ENCODE results near the gene METTL18. TPM values are rescaled to one million over a fixed set of nuclear protein-coding genes. Genes with fewer than 3 reads are reported as not detected.

The METTL18 gene
- total RNA-seq, 1 donor from 2014 or later, result 24.2 TPM

- no peak overlapping the region for H3K4me3 ChIP-seq
- DNase-seq (ENCODE audit: low spot score), result no peak
- no peaks in the 10 kb centered on the region for H3K27me3 ChIP-seq
- no peaks in the 10 kb centered on the region for H3K9me3 ChIP-seq (ENCODE audit: low read depth)
- no peaks in the 10 kb centered on the region for H3F3A ChIP-seq (ENCODE audit: low read depth)
- TF ChIP-seq EZH2phosphoT487 (IDR thresholded peaks at IDR 0.05), result no peak
- H4K20me1 ChIP-seq (ENCODE audit: low read depth), result no peaks in the 10 kb centered on the region
- Mint-ChIP-seq H3K4me1 (peaks cover 22% of the 10 kb centered on the region), H3K4me3 (no peak overlapping the region), H3K9me3 (no peaks in the 10 kb centered on the region), H3K36me3 (peaks cover 2% of the 10 kb centered on the region), H3K27me3 (ENCODE audit: insufficient read depth, low read depth) (no peaks in the 10 kb centered on the region), H3K27ac (no peak overlapping the region)
- peaks cover 14% of the 10 kb centered on the region for H3K4me1 ChIP-seq
- no peaks in the 10 kb centered on the region for H3K36me3 ChIP-seq
- no peak overlapping the region for H2AFZ ChIP-seq (replicated peaks)
- H3K79me2 ChIP-seq (ENCODE audit: low read depth), result peaks cover 71% of the 10 kb centered on the region
- no peak overlapping the region for H3K27ac ChIP-seq
- no peak overlapping the region for H3K4me2 ChIP-seq
- H3K9ac ChIP-seq, result no peak overlapping the region
Observed at GRCh38 chr1:169797281-169797680, 2.6 kb upstream of the METTL18 start.

- H3K27ac Mint-ChIP-seq, result no peak overlapping the region
- Histone ChIP-seq H3K36me3 (no peaks in the 10 kb centered on the region), H3K27ac (no peak overlapping the region), H3K4me1 (peaks cover 14% of the 10 kb centered on the region), H3K79me2 (ENCODE audit: low read depth) (peaks cover 71% of the 10 kb centered on the region), H3K9me3 (ENCODE audit: low read depth) (no peaks in the 10 kb centered on the region), H2AFZ (replicated peaks) (no peak overlapping the region), H3K9ac (no peak overlapping the region), H3F3A (ENCODE audit: low read depth) (no peaks in the 10 kb centered on the region), H3K27me3 (no peaks in the 10 kb centered on the region), H3K4me2 (peak overlapping the region; percentile 94), H4K20me1 (ENCODE audit: low read depth) (no peaks in the 10 kb centered on the region), H3K4me3 (peak overlapping the region; percentile 93)
- H3K36me3 Mint-ChIP-seq, result peaks cover 7% of the 10 kb centered on the region
- H3K4me3 Mint-ChIP-seq, result peak overlapping the region; percentile 100
- H3K9me3 Mint-ChIP-seq, result no peaks in the 10 kb centered on the region
- H3K4me1 Mint-ChIP-seq, result peaks cover 22% of the 10 kb centered on the region
- no peak for DNase-seq (ENCODE audit: low spot score)
- no peaks in the 10 kb centered on the region for H3K27me3 Mint-ChIP-seq (ENCODE audit: insufficient read depth, low read depth)
- TF ChIP-seq EZH2phosphoT487 (IDR thresholded peaks at IDR 0.05), result no peak
- no peak for TF ChIP-seq EZH2 (IDR thresholded peaks at IDR 0.05)
- no peak for TF ChIP-seq CTCF (IDR thresholded peaks at IDR 0.05)
Observed at GRCh38 chr1:169796274-169796810, 1.6 kb upstream of the METTL18 start.

GRCh38 chr1:169795687-169796086 lies 980 bp upstream of the METTL18 start:
- H3K4me1 Mint-ChIP-seq, result peaks cover 22% of the 10 kb centered on the region

More at GRCh38 chr1:169795687-169796086, 980 bp upstream of the METTL18 start:
- Histone ChIP-seq H3K36me3 (no peaks in the 10 kb centered on the region), H3K27ac (no peak overlapping the region), H3K9me3 (ENCODE audit: low read depth) (no peaks in the 10 kb centered on the region), H3K79me2 (ENCODE audit: low read depth) (peaks cover 66% of the 10 kb centered on the region), H3K4me2 (peak overlapping the region; percentile 94), H3K4me3 (peak overlapping the region; percentile 93), H4K20me1 (ENCODE audit: low read depth) (no peaks in the 10 kb centered on the region), H2AFZ (replicated peaks) (peak overlapping the region; percentile 98), H3K27me3 (no peaks in the 10 kb centered on the region), H3K9ac (peak overlapping the region; percentile 93), H3F3A (ENCODE audit: low read depth) (no peaks in the 10 kb centered on the region), H3K4me1 (peaks cover 14% of the 10 kb centered on the region)
- H3K4me3 Mint-ChIP-seq, result peak overlapping the region; percentile 100
- no peaks in the 10 kb centered on the region for H3K9me3 Mint-ChIP-seq
- peak overlapping the region; percentile 88 for H3K27ac Mint-ChIP-seq
- peaks cover 7% of the 10 kb centered on the region for H3K36me3 Mint-ChIP-seq
- H3K27me3 Mint-ChIP-seq (ENCODE audit: insufficient read depth, low read depth), result no peaks in the 10 kb centered on the region
- peak; percentile 30 for DNase-seq (ENCODE audit: low spot score)
- TF ChIP-seq EZH2 (IDR thresholded peaks at IDR 0.05), result no peak
- TF ChIP-seq EZH2phosphoT487 (IDR thresholded peaks at IDR 0.05), result no peak
- no peak for TF ChIP-seq CTCF (IDR thresholded peaks at IDR 0.05)
